NCI-H82 treated with DMSO at 0.1 percent for 48 hours (cell line): ENCODE results near the gene BCAS3.

Experiments used
- DNase-seq: peaks from one replicate; lab custom pipeline; 2025; ENCODE audit not compliant: unreplicated experiment; lab: John Stamatoyannopoulos, UW

The BCAS3 gene

GRCh38 chr17:61054436-61054835 is 376.8 kb downstream of the BCAS3 start:
- DNase-seq = no peak

- no peak for DNase-seq
These were observed 379.6 kb downstream of the BCAS3 start for GRCh38 chr17:61057257-61057656.

- DNase-seq = no peak
These were observed 380.4 kb downstream of the BCAS3 start for GRCh38 chr17:61058066-61058465.

- no peak for DNase-seq
These were observed 385.9 kb downstream of the BCAS3 start for GRCh38 chr17:61063528-61063927.

GRCh38 chr17:61064087-61064951 is 386.7 kb downstream of the BCAS3 start:
- DNase-seq = no peak

GRCh38 chr17:61065263-61065773 is 387.7 kb downstream of the BCAS3 start:
- no peak for DNase-seq

- no peak for DNase-seq
These were observed 388.4 kb downstream of the BCAS3 start for GRCh38 chr17:61066062-61066461.

GRCh38 chr17:61070649-61071048 is 393.0 kb downstream of the BCAS3 start:
- DNase-seq = no peak

GRCh38 chr17:61072648-61073047 is 395.0 kb downstream of the BCAS3 start:
- no peak for DNase-seq

- no peak for DNase-seq
These were observed 395.5 kb downstream of the BCAS3 start for GRCh38 chr17:61073131-61073530.

GRCh38 chr17:61073799-61074513 is 396.3 kb downstream of the BCAS3 start:
- no peak for DNase-seq

- no peak for DNase-seq
These were observed 398.3 kb downstream of the BCAS3 start for GRCh38 chr17:61075988-61076387.

GRCh38 chr17:61076621-61077031 is 399.0 kb downstream of the BCAS3 start:
- DNase-seq = no peak

- no peak for DNase-seq
These were observed 404.3 kb downstream of the BCAS3 start for GRCh38 chr17:61081959-61082358.

GRCh38 chr17:61084260-61084659 is 406.6 kb downstream of the BCAS3 start:
- no peak for DNase-seq

- no peak for DNase-seq
These were observed 409.4 kb downstream of the BCAS3 start for GRCh38 chr17:61087024-61087423.

- no peak for DNase-seq
These were observed 410.9 kb downstream of the BCAS3 start for GRCh38 chr17:61088556-61088955.

- DNase-seq = no peak
These were observed 413.4 kb downstream of the BCAS3 start for GRCh38 chr17:61091096-61091495.

GRCh38 chr17:61097781-61098180 is 420.1 kb downstream of the BCAS3 start:
- DNase-seq = no peak

GRCh38 chr17:61106354-61106753 is 428.7 kb downstream of the BCAS3 start:
- DNase-seq = no peak

- no peak for DNase-seq
These were observed 438.9 kb downstream of the BCAS3 start for GRCh38 chr17:61116577-61116976.

GRCh38 chr17:61117983-61118382 is 440.3 kb downstream of the BCAS3 start:
- DNase-seq = no peak
